ENCODE measurements around the gene DTNBP1.

Gene DTNBP1

GRCh38 chr6:15588971-15589634 lies 73.7 kb downstream of the DTNBP1 start:
- no peak for DNase-seq

GRCh38 chr6:15586503-15586902 lies 76.3 kb downstream of the DTNBP1 start:
- no peak for DNase-seq

DNA sequence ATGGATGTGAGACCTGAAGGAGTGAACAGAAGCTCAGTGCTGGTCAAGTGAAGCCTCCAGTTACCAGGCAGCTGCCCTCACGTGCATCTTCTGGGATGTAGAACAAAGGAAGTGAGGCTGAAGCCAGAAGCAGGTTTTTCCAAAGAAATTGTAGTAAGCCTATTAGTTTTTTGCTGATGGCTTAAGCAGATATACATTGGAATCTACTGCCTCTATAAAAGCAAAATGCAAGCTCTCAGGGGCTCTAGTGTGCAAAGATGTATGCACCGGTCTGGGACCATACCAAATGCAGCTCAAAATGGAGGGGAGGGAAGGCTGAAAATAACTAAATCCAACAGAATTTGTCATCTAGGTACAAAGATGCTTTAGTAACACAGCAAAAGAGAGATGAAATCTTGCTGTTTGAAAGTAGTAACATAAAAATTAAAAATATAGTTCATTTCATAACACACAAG lies 77.0 kb downstream of the DTNBP1 start:
- DNase-seq: no peak

- no peak for DNase-seq
These were observed 80.3 kb downstream of the DTNBP1 start for GRCh38 chr6:15582499-15582898.

GRCh38 chr6:15581751-15582150 lies 81.1 kb downstream of the DTNBP1 start:
- DNase-seq: no peak

- DNase-seq: no peak
These were observed 82.5 kb downstream of the DTNBP1 start for GRCh38 chr6:15580326-15580725.

- no peak for DNase-seq
These were observed 84.0 kb downstream of the DTNBP1 start for GRCh38 chr6:15578716-15579391.

DNA sequence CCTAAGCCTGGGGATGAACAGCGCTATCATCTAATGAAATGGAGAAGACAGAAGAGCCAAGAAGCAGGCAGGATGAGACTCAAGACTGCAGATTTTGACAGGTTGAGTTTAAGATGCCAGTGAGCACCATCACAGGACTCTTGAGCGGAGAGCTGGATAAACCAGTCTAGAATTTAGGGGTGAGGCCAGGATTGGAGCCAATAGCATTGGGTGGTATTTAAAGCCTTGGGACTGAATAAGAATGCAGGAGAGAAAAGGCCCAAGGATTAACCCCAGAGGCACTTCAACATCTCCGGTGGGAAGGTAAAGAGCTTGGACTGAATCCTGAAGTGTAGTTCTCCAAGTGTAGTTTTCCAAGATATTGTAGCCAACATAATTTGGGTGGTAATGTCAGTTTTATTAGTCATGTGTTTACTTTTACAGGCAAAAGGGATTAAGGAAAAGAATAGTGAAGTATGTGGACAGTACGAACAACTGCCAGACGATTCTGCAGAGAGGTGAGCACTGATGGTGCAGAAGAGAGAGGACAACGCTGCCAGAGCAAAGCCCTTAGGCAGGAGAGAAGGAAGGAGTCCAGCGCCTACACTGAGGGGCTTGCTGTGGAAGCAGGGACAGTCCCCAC lies 85.2 kb downstream of the DTNBP1 start:
- DNase-seq: no peak

DNA sequence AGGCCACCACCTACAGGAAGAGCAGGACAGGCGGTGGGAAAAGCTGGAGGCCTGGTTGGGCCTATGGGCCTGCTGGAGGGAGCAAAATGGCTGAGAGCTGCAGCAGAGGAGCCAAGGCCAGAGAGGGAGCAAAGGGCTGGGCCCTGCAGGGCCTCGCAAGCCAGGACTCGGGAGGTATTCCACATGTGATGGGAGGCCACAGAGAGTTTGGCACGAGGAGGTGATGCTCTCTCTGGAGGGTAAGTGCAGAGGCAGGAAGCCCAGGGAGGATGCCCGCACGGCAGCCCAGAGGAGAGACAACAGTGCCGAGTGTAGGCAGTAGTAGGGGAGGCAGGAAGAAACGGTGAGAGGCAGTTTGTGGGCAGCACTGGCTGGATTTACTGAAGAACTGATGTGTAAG lies 85.7 kb downstream of the DTNBP1 start:
- no peak for DNase-seq

GRCh38 chr6:15575357-15576033 lies 87.3 kb downstream of the DTNBP1 start:
- DNase-seq: no peak

GRCh38 chr6:15574486-15574885 lies 88.3 kb downstream of the DTNBP1 start:
- DNase-seq: no peak

DNA sequence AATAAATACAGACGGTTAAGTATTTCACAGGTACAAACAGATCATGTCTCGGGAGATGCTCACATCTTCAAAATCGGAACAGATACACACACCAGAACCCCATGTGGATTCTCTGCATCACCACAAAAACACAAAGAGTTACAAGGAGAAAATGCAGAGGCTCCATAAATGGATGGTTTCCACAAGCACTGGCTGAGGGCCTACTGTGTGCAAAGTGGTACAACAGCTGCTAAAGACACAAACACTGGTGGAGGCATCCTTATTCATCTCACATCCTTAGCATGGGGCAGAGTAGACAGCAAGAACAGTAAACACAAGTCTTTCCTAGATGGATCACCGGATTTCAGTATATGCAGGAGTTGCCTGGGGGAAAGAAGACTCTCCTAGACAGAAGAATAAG lies 88.8 kb downstream of the DTNBP1 start:
- no peak for DNase-seq

- no peak for DNase-seq
These were observed 89.4 kb downstream of the DTNBP1 start for GRCh38 chr6:15573384-15573783.

- DNase-seq: no peak
These were observed 90.4 kb downstream of the DTNBP1 start for GRCh38 chr6:15572296-15573016.

DNA sequence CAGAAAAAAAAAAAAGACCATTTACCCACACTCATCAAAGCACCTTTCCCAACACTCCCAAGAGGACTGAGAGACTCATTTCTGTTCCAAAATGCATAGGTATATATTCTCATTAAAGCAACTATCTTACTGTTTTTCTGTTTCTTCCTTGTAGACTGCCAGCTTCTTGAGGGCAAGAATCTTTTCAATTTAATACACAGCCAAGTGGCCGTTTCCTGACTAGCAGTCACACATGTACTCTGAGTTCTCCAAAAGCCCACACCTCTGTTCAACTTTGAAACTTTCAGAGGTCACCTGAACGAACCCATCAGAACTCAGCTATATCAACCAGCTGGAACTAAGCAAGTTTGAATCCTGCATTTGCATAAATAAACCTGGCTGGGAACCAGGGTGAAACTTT lies 92.7 kb downstream of the DTNBP1 start:
- no peak for DNase-seq

DNA sequence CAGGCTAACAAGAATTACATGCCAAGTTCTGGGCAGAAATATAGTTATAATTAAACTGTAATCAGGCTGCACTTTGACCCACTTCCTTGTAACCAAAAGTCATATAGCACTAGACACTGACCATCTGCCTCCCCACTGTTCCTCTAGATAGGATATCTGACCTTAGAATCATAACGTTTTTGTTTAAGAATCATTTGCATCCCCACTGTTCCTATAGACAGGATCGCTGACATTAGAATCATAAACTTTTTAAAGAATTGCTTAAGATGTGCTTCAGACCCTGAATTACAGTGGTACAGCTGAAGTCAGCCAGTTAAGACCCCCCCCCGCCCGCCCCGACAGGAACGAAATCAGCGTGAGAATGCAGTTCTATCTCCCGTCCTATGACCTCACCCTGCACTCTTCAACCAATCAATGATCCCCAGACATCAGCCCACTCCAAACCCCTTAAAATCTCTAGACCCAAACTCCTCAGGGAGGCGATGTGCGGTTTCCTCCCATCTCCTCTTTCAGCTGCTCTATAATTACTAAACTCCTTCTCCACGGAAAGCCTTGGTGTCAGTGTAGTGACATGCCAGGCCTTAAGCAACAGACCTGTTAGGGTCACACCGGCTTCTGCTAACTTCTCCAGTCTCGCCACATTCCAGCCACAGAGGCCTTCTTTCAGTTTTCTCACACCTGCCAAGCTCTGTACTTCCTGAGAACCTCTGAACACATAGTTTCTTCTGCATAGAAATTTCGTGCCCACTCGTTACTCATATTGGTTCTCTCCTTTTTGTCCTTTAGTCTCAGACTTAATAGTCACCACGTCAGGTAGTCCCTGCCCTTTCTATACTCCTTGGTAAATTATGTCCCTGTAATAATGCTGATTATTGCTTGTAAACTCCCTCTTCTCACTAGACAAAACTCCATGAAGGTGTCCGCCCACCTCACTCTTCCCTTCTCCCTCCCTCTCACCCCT lies 93.5 kb downstream of the DTNBP1 start:
- DNase-seq: no peak

GRCh38 chr6:15562977-15563376 lies 99.9 kb downstream of the DTNBP1 start:
- DNase-seq: no peak

DNA sequence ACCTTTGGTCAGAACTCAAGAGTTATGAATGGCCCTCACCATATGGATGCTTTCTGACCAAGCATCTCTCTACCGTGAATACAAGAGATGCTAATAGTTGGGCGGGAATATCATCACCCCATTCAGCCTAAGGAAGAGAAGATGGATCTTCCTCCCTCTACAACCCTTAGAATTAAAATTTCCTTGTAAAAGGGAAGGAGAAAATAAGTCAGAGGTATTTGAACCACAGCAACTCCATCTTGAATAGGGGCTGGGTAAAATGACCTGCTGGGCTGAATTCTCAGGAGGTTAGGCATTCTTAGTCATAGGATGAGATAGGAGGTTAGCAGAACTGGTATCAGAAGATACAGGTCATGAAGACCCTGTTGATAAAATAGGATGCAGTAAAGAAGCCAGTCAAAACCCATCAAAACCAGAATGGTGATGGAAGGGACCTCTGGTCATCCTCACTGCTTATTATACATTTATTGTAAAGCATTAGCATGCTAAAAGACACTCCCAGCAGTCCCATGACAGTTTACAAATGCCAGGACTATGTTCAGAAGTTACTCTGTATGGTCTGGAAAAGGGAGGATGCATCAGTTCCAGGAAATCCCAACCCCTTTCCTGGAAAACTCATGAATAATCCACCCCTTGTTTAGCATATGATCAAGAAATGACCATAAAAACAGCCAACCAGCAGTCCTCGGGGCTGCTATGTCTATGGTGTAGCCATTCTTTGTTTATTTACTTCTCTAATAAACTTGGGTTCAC lies 101.2 kb downstream of the DTNBP1 start:
- no peak for DNase-seq

- no peak for DNase-seq
These were observed 102.1 kb downstream of the DTNBP1 start for GRCh38 chr6:15560713-15561112.

DNA sequence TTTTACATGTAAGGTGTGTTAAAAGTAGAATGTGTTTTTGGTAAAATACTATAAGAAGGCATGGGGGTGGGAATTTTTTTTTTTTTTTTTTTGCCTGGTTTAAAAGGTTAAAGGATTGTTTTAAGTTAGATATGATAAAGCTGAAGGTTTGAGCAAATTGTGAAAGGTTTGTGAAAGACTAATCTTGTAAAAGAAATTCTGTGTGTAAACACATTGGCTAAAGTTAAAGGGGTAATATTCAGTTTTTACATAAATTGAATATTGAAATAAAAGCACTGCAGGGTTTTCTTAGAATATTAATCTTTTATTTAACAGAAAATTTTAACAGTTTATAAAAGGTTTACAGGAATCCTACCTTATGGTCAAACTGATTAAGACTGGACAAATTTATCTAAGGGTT lies 105.7 kb downstream of the DTNBP1 start:
- DNase-seq: no peak

DNA sequence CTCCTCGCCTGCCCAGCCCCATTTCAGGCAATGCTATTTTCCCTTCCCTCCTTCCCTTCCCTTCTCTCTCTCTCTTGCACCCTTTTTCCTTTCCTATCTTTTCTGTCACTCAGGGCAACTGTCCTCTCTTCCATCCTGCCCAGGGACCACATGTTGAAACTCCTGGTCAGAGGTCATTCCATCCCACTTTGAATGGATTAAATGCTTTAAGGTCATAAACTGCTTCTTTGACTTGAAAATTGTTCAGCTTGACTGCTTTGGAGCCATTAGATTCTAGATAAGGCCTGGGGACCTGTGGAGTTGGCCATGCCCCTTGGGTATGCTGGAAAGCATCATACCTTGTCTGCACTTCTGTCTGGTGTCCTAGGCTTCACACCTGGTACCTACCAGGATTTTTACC lies 106.1 kb downstream of the DTNBP1 start:
- no peak for DNase-seq
